GM18519 (cell line): ENCODE measurements around the gene SYS1.

Experiments
- ATAC-seq: cut with Tn5 transposase; IDR thresholded peaks from one replicate; pipeline ENCODE4 v1.9.1; 2021; ENCODE audit warnings: mild to moderate bottlenecking, moderate library complexity; ENCODE audit not compliant: unreplicated experiment, low FRiP score

Gene SYS1

GRCh38 chr20:45354423-45355208 is 8.3 kb upstream of the SYS1 start:
- no peak for ATAC-seq

- ATAC-seq, result no peak
Measured at GRCh38 chr20:45355209-45356084, 7.5 kb upstream of the SYS1 start.

- ATAC-seq, result no peak
Measured at GRCh38 chr20:45358282-45359068, 4.5 kb upstream of the SYS1 start.

GRCh38 chr20:45359069-45359405 is 3.9 kb upstream of the SYS1 start:
- no peak for ATAC-seq

GRCh38 chr20:45359406-45360148 is 3.4 kb upstream of the SYS1 start:
- ATAC-seq, result no peak

GRCh38 chr20:45361793-45362192 is 1.2 kb upstream of the SYS1 start:
- ATAC-seq, result no peak

GRCh38 chr20:45363611-45364492 is 896 bp downstream of the SYS1 start:
- no peak for ATAC-seq

GRCh38 chr20:45365444-45365970 is 2.6 kb downstream of the SYS1 start:
- no peak for ATAC-seq

- no peak for ATAC-seq
Measured at GRCh38 chr20:45366192-45366591, 3.2 kb downstream of the SYS1 start.

- no peak for ATAC-seq
Measured at GRCh38 chr20:45366631-45367030, 3.7 kb downstream of the SYS1 start.

- ATAC-seq, result no peak
Measured at GRCh38 chr20:45367126-45367525, 4.2 kb downstream of the SYS1 start.

- peak; percentile 79 for ATAC-seq
Measured at GRCh38 chr20:45368221-45368980, 5.4 kb downstream of the SYS1 start.

- no peak for ATAC-seq
Measured at GRCh38 chr20:45370571-45371160, 7.7 kb downstream of the SYS1 start.

GRCh38 chr20:45372241-45372640 is 9.3 kb downstream of the SYS1 start:
- no peak for ATAC-seq

- ATAC-seq, result no peak
Measured at GRCh38 chr20:45372646-45373352, 9.8 kb downstream of the SYS1 start.

- peak; percentile 59 for ATAC-seq
Measured at GRCh38 chr20:45373353-45374100, 10.6 kb downstream of the SYS1 start.

GRCh38 chr20:45374101-45374467 is 11.1 kb downstream of the SYS1 start:
- ATAC-seq, result no peak
